ENCODE data around the gene CARD9. TPM values are rescaled to one million over a fixed set of nuclear protein-coding genes. Genes with fewer than 3 reads are reported as not detected.
A peak's percentile ranks its signal among the peaks of the same experiment; 100 is the strongest.

Gene CARD9
- total RNA-seq, 1 experiment from 2014 or later = 1.7 TPM

DNA sequence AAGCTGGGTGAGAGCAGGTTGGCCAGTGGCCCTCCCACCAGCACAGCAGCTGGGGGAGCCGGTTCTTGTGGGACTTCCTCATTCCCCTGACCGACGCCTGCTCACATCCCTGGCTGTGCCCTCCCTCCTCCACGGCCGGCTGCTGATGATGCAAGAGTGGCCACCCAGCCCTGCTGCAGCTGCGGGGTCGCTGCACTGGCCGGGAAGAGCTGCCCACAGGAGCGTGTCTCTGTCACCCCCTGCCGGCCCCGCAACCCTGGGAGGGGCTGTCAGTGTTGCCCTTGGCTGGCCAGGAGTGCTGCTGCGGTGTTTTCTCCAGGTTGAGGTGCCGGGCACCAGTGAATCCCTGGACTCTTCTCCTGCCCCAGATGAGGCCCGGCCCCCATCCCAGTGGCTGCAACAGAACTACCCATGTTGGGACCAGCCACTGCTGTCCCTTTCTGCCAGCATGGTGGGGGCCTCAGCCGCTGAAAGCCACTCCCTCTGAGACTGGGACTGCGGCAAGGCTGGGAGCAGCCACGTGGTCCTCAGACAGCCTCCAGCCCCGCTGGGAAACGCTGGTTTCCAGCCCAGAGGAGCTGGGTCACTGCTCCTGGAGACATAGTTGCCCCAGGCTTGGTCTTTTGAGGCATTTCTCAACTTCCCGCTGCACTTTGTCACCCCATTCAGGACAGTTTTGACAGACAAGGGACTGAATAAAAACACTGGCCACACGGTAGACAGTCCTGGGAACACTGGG lies 739 bp downstream of the CARD9 start:
- Histone ChIP-seq H3K4me3 (no peak overlapping the region), H3K27me3 (no peaks in the 10 kb centered on the region), H3K36me3 (no peaks in the 10 kb centered on the region; the same call in 1 of the 2 replicates), H3K9me3 (no peaks in the 10 kb centered on the region)
- DNase-seq = peak; percentile 33

DNA sequence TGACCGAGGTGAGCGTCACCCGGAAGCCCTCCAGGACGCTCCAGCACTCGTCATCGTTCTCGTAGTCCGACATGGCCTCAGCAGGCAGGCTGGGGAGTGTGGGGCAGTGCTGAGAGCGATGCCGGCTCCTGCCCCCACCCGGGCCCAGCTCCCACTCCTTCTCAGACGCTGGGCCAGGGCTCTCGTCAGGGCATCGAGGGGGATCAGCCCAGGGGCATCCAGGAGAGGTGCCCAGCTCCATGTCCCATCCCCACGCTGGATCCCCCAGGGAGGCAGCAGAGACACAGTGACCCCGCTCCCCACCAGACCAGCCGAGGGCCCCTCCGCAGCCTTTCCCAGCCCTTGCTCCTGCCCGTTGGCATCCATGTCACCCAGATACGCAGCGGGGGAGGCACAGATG lies 1.5 kb downstream of the CARD9 start:
- Histone ChIP-seq H3K4me3 (no peak overlapping the region), H3K27me3 (no peaks in the 10 kb centered on the region)

DNA sequence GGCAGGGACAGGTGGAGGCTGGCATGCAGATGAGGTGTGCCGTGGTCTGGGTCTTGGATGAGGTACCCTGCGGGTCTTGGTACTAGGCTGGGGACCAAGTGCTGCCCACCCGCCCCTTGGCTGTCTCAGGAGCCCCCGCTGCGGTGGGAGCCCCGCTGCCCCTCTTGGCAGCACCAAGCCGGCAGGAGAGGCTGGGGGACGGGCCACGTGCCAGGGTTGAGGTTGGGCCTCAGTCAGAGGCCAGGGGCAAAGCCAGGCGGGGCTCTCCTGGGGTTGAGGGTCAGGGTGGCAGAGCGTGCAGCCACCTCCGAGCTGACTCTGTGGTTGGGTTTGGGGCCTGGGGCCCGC lies 2.0 kb downstream of the CARD9 start:
- Histone ChIP-seq H3K27me3 (no peaks in the 10 kb centered on the region), H3K4me3 (no peak overlapping the region), H3K9me3 (no peaks in the 10 kb centered on the region), H3K36me3 (no peaks in the 10 kb centered on the region; the same call in 1 of the 2 replicates)
- DNase-seq = no peak

More for the DNA sequence above, 1.5 kb downstream of the CARD9 start:
- H3K36me3 ChIP-seq = no peaks in the 10 kb centered on the region; the same call in 1 of the 2 replicates
- no peak for DNase-seq
- no peaks in the 10 kb centered on the region for H3K9me3 ChIP-seq

DNA sequence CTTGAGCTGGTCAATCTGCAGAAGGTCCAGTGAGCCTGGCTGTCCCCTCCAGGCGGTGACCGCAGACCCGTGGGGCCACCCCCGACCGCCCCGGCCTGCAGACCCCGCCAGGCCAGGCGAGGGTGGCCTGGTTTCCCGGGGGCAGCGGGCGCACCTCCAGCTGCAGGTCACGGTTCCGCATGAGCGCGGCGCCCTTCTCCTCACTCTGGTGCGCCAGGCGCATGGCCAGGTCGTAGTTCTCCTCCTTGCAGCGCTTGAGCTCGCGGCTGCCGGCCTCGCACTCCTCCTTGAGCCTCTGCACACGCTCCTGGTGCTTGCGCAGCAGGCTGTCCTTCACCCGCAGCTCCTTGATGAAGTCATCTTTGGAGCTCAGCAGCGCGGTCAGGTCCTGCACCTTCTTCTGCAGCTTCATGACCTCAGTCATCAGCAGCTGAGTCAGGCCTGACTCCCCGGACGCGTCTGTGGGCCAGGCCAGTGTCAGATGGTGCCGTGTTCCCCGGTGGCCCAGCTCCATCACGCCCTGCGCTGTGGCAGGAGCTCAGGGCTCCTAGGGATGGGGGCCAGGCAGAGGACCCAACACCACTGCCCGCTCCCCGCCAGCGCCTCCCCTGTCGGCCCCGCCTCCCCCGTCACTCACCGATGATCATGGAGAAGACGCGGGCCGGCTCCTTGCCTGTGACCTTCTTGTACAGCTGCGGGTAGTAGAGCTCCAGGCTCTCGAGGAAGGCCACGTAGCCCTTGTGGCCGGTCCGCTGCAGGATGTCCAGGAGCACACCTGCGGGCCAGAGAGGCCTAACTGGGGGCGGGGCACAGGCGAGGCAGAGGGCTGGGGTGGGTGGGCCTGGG lies 2.6 kb downstream of the CARD9 start:
- DNase-seq = no peak
- Histone ChIP-seq H3K4me3 (no peak overlapping the region), H3K9me3 (no peaks in the 10 kb centered on the region), H3K36me3 (no peaks in the 10 kb centered on the region; the same call in 1 of the 2 replicates), H3K27me3 (no peaks in the 10 kb centered on the region)

DNA sequence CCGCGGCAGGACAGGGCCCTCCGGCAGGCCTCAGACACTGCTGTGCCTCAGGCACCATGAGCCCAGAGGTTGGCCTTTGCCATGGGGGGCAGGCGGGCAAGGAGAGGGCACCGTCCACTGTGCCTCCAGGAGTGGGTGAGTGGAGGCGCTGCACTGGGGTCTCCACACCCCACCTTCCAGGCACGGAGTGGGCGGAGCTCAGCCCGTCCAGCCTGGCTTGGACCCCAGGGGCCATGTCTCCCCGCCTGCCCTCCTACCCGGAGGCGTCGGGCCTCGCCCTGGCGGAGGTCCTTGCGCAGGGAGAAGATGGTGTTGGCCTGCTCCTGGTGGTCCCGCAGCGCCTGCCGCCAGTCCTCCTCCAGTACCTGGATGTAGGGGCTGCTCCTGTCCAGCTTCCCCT lies 3.4 kb downstream of the CARD9 start:
- Histone ChIP-seq H3K4me3 (no peak overlapping the region), H3K27me3 (no peaks in the 10 kb centered on the region), H3K9me3 (no peaks in the 10 kb centered on the region), H3K36me3 (no peaks in the 10 kb centered on the region; the same call in 1 of the 2 replicates)
- DNase-seq = no peak

DNA sequence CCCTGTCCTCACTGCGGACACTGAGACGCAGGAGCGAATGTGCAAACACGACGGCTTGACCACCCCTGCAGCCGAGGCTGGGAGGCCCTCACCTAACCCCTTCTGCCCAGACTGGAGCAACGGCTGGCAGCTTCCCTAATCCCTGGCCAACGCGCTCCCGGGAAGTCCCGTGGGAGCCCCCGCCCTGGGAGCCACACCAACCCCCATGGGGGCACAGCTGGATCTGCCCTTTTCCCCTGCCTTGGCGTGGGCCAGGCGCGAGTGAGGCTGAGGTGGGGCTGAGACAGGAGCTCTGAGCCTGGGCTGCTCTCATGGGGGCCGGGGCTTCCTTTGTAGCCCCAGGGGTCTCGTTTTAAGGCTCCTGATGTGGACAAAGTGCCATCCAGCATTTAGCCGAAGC lies 5.3 kb downstream of the CARD9 start:
- no peak for DNase-seq
- H3K4me3 ChIP-seq = no peak overlapping the region
- H3K27me3 ChIP-seq = no peaks in the 10 kb centered on the region
- 0 out of 2 replicates have a peak, but pooled peaks cover 4% of the 10 kb centered on the region for H3K36me3 ChIP-seq
- no peaks in the 10 kb centered on the region for H3K9me3 ChIP-seq

DNA sequence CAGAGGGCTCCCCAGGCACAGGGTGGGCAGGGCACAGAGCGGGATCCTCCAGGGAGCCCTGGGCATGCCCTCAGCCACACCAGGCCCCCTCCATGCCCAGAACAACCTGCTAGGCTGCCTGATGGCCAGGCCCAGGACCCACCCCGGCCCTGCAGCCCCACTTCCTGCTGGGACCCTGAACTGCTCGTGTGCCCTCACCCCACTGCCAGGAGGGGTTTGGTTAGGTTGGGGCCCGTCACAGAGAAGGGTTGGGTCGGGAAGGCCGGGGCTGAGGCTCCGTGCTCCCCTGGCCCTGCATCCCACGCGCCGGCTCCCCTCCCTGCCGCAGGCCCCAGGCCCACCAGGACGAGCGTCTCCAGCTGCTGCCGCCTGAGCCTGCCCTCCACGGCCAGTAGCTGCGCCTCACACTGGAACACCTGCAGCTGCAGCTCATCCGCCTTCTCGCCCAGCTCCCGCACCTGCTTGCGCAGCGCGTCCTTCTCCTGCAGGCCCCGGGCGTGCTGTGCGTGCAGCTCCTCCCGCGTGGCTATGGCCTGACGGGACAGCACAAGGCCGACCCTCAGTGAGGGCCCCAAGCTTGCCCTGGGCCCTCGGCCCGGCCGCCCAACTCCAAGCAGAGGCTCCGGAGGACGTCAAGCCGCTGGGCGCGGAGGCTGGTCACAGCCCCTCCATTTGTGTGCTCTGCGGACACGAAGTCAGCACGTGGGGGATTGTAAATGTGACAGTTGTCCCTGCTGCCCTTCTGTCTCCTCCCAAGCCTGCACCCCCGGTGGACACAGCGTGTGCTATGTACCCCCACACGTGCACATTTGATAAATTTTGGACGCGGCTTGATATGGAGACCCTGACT lies 5.9 kb downstream of the CARD9 start:
- no peak overlapping the region for H3K4me3 ChIP-seq
- no peaks in the 10 kb centered on the region for H3K9me3 ChIP-seq
- DNase-seq = no peak
- H3K27me3 ChIP-seq = no peaks in the 10 kb centered on the region
- H3K36me3 ChIP-seq = peaks cover 4% of the 10 kb centered on the region; the same call in 1 of the 2 replicates

DNA sequence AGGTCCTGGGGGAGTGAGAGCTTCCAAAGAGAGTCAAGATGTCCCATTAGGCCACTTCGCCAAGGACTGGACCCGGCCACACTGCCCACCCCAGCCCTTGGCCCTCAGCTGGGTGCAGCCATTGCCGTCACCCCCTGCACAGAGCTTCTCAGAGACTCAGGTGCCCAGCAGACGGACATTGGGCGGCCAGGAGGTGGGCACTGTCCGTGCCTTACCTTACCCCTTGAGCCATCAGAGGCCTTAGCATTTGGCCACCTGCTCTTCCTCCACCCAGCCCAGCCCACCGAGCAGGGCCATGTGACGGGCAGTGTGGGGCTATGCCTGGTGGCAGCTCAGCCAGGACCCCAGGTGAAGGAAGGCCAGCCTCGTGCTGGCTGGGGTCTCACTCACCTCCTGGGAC lies 6.6 kb downstream of the CARD9 start:
- no peaks in the 10 kb centered on the region for H3K9me3 ChIP-seq
- H3K27me3 ChIP-seq = no peaks in the 10 kb centered on the region
- no peak for DNase-seq
- peaks cover 4% of the 10 kb centered on the region; the same call in 1 of the 2 replicates for H3K36me3 ChIP-seq
- no peak overlapping the region for H3K4me3 ChIP-seq

DNA sequence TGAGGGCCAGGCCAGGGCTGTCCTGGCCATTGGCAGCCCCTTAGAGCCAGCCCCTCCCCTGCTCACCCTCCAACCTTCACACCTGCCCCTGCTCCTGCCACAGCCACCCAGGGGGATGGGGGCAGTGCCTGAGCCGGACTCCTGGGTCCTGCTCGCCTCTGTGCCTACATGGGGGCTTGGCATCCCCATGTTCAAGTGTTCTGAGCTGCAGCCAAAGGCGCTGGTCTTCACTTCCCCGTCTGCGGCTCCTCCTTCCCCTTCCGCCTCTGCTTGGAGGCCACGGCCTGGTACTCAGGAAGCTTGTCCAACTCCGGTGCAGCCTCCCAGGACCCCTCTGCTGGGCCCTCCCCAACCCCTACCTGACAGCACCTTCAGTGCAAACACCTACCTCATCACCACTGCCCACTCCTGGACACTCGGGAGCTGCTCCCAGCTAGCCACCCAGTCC lies 7.7 kb downstream of the CARD9 start:
- DNase-seq = no peak
- no peak overlapping the region for H3K4me3 ChIP-seq
- no peaks in the 10 kb centered on the region for H3K27me3 ChIP-seq
- peaks cover 4% of the 10 kb centered on the region; the same call in 1 of the 2 replicates for H3K36me3 ChIP-seq
- H3K9me3 ChIP-seq = no peaks in the 10 kb centered on the region

DNA sequence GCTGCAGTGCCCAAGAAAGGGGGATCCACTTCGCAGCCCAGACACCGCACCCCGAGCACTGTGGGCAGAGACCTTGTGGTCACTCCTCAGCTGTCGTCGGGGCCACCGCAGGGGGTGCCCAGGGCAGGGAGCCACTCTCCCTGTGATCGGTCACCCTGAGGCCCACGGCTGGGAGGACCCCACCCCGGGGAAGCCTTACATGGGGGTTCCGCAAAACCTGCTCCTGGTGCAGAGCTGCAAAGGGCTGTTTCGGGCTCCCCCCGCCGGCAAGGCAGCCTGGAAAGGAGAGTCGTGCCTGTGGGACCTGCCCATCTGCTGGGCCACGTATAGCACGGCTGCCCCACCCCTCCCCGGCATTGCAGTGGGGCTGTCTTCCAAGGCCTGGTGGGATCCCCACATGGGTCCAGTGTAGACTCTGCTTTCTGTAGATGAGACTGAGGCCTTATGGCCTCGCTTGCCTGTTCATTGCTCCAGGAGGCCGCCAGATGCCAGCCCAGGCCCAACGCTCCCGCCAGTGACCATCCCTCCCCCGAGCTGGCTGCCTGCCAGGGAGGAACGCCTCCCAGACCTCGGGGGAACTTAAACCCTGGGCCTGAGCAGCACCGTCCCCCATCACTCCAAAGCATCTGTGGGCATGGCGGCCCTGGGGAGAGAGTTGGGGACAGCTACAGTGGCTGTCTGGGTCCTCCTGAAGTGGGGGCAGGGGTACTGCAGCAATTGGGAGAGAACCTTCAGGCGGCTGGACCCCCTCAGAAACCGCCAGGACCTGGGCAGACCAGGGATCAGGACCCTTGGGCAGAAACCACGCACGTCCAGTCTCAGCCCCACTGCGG lies 8.3 kb downstream of the CARD9 start:
- Histone ChIP-seq H3K36me3 (peaks cover 6% of the 10 kb centered on the region; the same call in 1 of the 2 replicates), H3K9me3 (no peaks in the 10 kb centered on the region), H3K27me3 (no peaks in the 10 kb centered on the region), H3K4me3 (no peak overlapping the region)
- DNase-seq = no peak

DNA sequence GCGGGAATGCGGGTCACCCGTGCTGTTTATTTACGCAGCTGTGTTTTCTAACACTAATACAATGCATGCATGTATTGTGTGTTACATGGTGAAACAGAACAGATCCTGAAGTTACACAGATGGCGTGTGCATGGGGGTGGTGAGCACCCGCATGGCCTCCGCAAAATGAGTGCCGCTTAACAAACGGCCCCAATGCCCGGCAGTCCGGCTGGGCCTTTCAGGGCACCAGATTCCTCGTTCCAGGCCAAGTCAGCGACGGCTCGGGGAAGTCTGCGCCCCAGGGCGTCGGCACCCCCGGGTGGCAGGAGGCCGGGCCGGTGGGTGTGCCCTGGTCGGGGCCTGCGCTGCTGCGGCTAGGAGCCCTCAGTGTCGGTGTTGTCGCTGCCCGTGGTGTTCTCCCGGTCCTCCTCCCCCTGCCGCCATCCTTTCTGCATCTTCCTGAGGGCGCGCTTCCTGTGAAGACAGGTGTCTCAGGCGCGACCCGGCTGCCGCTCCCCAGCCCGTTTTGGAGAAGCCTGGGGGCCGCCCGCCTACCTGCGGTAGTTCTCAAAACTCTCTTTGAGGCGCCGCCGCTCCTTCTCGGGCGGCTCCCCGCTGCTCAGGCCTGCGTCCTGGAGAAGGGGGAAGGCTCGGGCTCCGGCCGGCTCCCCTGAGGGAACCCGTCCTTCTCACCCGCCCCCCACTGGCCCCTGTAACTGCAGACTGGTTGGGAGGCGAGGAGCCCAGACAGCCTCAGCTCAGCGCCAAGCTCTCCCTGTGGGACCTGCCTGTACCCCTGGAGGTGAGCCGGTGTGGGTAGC lies 9.3 kb downstream of the CARD9 start:
- H3K36me3 ChIP-seq = peaks cover 6% of the 10 kb centered on the region
- no peak for DNase-seq
- H3K4me3 ChIP-seq = peak overlapping the region; percentile 68
- no peaks in the 10 kb centered on the region for H3K9me3 ChIP-seq
- no peaks in the 10 kb centered on the region for H3K27me3 ChIP-seq

DNA sequence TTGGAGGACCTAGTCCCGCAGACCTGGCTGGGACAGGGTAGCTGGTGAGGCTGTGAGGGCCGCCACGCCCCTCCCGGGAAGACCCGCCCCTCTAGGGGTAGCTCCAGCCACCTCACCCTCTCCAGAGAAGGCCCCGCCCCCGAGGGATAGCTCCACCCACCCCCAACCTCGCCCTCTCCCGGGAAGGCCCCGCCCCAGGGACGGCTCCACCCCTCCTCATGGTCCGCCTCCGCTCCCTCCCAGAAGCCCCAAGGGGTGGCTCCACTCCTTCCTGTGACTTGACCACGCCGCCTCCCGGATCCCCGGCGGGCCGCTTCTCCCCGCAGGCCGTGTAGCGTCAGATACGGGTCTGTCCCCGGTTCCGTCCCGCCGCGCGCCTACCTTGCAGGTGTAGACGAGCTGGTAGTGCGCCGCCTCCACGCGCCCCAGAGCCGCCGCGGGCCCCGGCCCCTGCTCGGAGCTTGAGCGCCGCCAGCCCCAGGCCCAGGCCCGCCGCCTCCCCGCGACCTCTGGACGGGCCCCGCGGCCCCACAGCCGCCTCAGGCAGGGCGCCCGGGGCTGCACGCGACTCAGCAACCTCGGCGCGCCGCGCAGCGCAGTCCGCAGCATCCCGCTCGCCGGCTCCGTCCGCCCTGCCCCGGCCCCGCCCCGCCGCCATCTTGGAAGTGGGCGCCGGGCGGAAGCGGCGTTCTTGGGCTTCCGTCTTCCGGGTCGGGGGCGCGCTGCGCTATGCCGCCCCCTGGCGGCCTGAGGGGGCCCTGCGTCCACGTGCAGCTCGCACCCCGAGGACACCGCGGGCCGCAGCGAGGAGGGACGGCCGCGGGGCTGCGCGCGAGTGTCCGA lies 10.1 kb downstream of the CARD9 start, which contains the start of gene DNLZ:
TSS of gene DNLZ (minus strand) at position 639 of the 843 bp plus-strand sequence. CDS start at position 609, 30 bp downstream.
- Histone ChIP-seq H3K9me3 (no peaks in the 10 kb centered on the region), H3K4me3 (peak within 1 kb of the TSS; percentile 68), H3K27me3 (no peaks in the 10 kb centered on the region), H3K36me3 (peaks cover 6% of the 10 kb centered on the region)
- DNase-seq = peak; percentile 92

DNA sequence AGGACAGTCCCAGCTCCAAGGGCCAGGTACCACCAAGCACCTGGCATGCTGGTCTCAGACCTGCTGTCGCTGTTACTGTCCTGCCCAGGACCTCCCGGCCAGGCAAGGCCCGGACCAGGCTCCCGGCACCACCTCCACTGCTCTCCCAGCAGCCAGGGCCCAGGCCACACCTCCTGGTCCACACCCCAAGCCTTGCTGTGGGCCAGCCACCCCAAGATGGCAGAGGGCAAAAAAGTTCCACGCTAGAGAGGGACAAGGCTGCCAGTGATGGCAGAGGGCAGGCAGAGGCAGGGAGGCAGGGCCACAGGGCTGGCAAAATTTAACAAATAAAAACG lies 11.1 kb downstream of the CARD9 start:
- no peaks in the 10 kb centered on the region for H3K27me3 ChIP-seq
- no peak overlapping the region for H3K4me3 ChIP-seq
- peaks cover 6% of the 10 kb centered on the region for H3K36me3 ChIP-seq
- no peak for DNase-seq
- no peaks in the 10 kb centered on the region for H3K9me3 ChIP-seq

DNA sequence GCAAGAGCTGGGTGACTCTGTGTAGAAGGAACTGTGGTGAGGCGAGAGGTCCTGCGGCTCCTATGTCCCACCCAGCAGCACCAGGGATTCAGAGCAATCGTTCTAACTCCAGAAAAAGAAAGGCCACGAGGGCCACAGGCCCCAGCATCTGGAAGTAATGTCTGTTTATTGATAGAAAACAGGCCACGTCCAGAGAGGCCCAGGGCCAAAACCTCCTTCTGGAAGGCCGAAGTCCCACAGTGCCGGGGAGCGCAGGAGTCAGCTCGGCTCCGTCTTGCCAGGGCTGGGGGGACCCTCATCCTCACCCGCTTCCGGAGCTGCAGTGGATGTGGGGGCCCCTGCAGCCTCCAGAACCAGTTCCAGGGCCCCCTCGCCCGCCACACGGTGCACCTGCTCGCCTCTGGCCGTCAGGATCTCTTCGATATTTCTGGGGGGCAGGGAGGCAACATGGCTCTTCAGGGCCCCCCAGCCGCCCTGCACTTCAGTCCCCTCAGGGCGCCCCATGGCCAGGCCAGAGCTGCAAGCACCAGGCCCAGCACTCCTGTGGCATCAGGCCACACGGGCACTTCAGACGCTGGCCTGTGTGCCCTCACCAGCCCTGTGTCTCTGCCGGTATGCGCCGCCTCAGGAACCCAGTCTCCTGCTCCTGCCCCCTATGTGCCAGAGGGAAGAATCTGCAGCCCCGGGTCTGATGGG lies 11.6 kb downstream of the CARD9 start:
- DNase-seq = no peak
- H3K9me3 ChIP-seq = no peaks in the 10 kb centered on the region
- H3K4me3 ChIP-seq = no peak overlapping the region
- H3K27me3 ChIP-seq = no peaks in the 10 kb centered on the region
- peaks cover 6% of the 10 kb centered on the region for H3K36me3 ChIP-seq

Measured in MG63 (cell line).